K562 (cell line): ENCODE measurements around the gene KRTAP5-7. TPM values are rescaled to one million over a fixed set of nuclear protein-coding genes. Genes with fewer than 3 reads are reported as not detected.

ENCODE experiments used
- ATAC-seq: fragments of 200-7000 bp; cut with Tn5 transposase; 3 replicates; pipeline ENCODE4 v1.9.1; 2020; ENCODE audit warnings: moderate library complexity
- BruUV-seq: library from RNA; stranded (reverse); fragments of 400-500 nt; replicated peaks from 2 replicates; lab custom pipeline; 2021; lab: Mats Ljungman, UMichigan
- CTCF ChIA-PET: fragments of 300-600 bp; formaldehyde crosslinking; extraction: SDS; loops from one replicate; lab custom pipeline; 2021; ENCODE audit warnings: low intra/inter-chr PET ratio; lab: Yijun Ruan, JAX
- POLR2A ChIA-PET: fragments of 300-600, 350-650 bp; sonication (Branson Sonifier 250); formaldehyde crosslinking; extraction: SDS; loops from one replicate; lab custom pipeline; 2021; ENCODE audit warnings: antibody characterized with exemption, inconsistent platforms; lab: Yijun Ruan, JAX
- DNase-seq, 4 experiments: peaks; one replicate each; pipeline versions ENCODE4 v3.0.0 to v3.0.0-alpha.2; 2011 to 2018; ENCODE audit warnings: low spot score in 3 of 4, mixed read lengths in 3 of 4; ENCODE audit errors: extremely low read depth in 1 of 4
- FAIRE-seq: peaks from 2 replicates; lab custom pipeline; 2011; peaks lifted over from hg19 to GRCh38; lab: Jason Lieb, UNC
- H2AFZ ChIP-seq: 2 replicates; pipeline ENCODE4 v1.6.0; 2011; ENCODE audit warnings: low read depth, low read length, control low read depth, inconsistent platforms
- H3K27ac ChIP-seq: fragments of 200-600 bp; 3 replicates; pipeline ENCODE4 v1.8.0; 2011; ENCODE audit warnings: low read depth, mild to moderate bottlenecking, control low read depth, inconsistent platforms, low read length, moderate library complexity, mixed read lengths; ENCODE audit errors: extremely low read depth
- H3K27me3 ChIP-seq, 2 experiments: fragments of 300-600 bp in 1 of 2; 2 replicates in 1 of 2; 3 replicates in 1 of 2; pipeline versions ENCODE4 v1.6.0 to v1.8.0; 2011; ENCODE audit warnings: inconsistent platforms in 2 of 2, low read length in 2 of 2, mild to moderate bottlenecking in 1 of 2, mixed read lengths in 1 of 2, moderate library complexity in 1 of 2; ENCODE audit not compliant: control insufficient read depth in 2 of 2, insufficient read depth in 2 of 2
- H3K36me3 ChIP-seq: fragments of 300-600 bp; 3 replicates; pipeline ENCODE4 v1.8.0; 2011; ENCODE audit warnings: mild to moderate bottlenecking, low read length, inconsistent platforms; ENCODE audit not compliant: control insufficient read depth, insufficient read depth
- H3K4me1 ChIP-seq, 2 experiments: fragments of 200-600 bp in 1 of 2; replicated peaks in 1 of 2; 2 replicates in 1 of 2; 3 replicates in 1 of 2; pipeline versions ENCODE4 v1.5.1 to v1.8.0; 2011; ENCODE audit warnings: inconsistent platforms in 2 of 2, low read length in 2 of 2, mild to moderate bottlenecking in 1 of 2, mixed read lengths in 1 of 2, moderate library complexity in 1 of 2; ENCODE audit not compliant: control insufficient read depth in 2 of 2, insufficient read depth in 2 of 2
- H3K4me2 ChIP-seq: 2 replicates; pipeline ENCODE4 v1.6.1; 2011; ENCODE audit warnings: low read length, control low read depth, inconsistent platforms, mixed read lengths; ENCODE audit not compliant: insufficient read depth
- H3K4me3 ChIP-seq: fragments of 200-600 bp; sonication (generic), shearing (Covaris generic); 2 replicates; pipeline ENCODE4 v1.5.1; 2016; ENCODE audit warnings: control low read depth, inconsistent platforms
- H3K79me2 ChIP-seq: fragments of 200-600 bp; 3 replicates; pipeline ENCODE4 v1.8.0; 2011; ENCODE audit warnings: low read length, inconsistent platforms; ENCODE audit not compliant: control insufficient read depth, insufficient read depth
- H3K9ac ChIP-seq, 2 experiments: 2 replicates each; pipeline versions ENCODE4 v1.6.0 to v1.6.1; 2011; ENCODE audit warnings: low read depth in 2 of 2, low read length in 2 of 2, control low read depth in 1 of 2, inconsistent platforms in 1 of 2, mild to moderate bottlenecking in 1 of 2, mixed read lengths in 1 of 2; ENCODE audit not compliant: insufficient read depth in 1 of 2
- H3K9me1 ChIP-seq: one replicate; pipeline ENCODE4 v1.6.0; 2011; ENCODE audit warnings: inconsistent platforms, mild to moderate bottlenecking, low read length, moderate library complexity; ENCODE audit not compliant: control insufficient read depth, insufficient read depth
- H3K9me3 ChIP-seq: replicated peaks from 2 replicates; pipeline ENCODE4 v1.5.1; 2011; ENCODE audit warnings: low read depth, low read length, inconsistent platforms; ENCODE audit not compliant: control insufficient read depth, insufficient read depth
- H4K20me1 ChIP-seq: replicated peaks from 2 replicates; pipeline ENCODE4 v1.6.1; 2011; ENCODE audit warnings: low read length, inconsistent platforms, mixed read lengths; ENCODE audit not compliant: control insufficient read depth, insufficient read depth
- SRSF3 ChIP-seq: fragments of 200-400 bp; formaldehyde crosslinking; IDR thresholded peaks from 2 replicates; pipeline ENCODE4 v1.6.1; 2016; ENCODE audit warnings: mild to moderate bottlenecking, low read length, moderate library complexity; ENCODE audit not compliant: insufficient read depth
- ZBTB33 ChIP-seq: sonication (generic); formaldehyde crosslinking; IDR thresholded peaks from 2 replicates; pipeline ENCODE4 v1.8.1; 2023; ENCODE audit warnings: mild to moderate bottlenecking, missing genetic modification reagents
- ZBTB40 ChIP-seq, 2 experiments: fragments of 450-650 bp in 1 of 2; sonication (generic) in 1 of 2; formaldehyde crosslinking in 1 of 2; IDR thresholded peaks; 2 replicates each; pipeline versions ENCODE4 v1.7.1 to v1.9.0; 2016 to 2022; ENCODE audit warnings: inconsistent platforms in 1 of 2, mild to moderate bottlenecking in 1 of 2, missing genetic modification reagents in 1 of 2
- ZNF395 ChIP-seq: fragments of 200-800 bp; sonication (Bioruptor generic); IDR thresholded peaks from 2 replicates; pipeline ENCODE4 v1.6.1; 2017; ENCODE audit warnings: missing genetic modification characterization, missing compliant biosample characterization
- WGBS: fragments of 100-300 bp; shearing (Covaris generic); methylation state at CpG from one replicate; pipeline ENCODE4 v1.1.6; 2016; ENCODE audit warnings: low coverage, mixed read lengths; ENCODE audit not compliant: insufficient coverage; ENCODE audit errors: missing lambda C conversion rate; 5-methylcytosine and 5-hydroxymethylcytosine counted together
- in situ Hi-C: fragments of 300-500 bp; cut with MboI; formaldehyde crosslinking; loops from 4 replicates; pipeline ENCODE4 v1.15.0; 2018; ENCODE audit warnings: inconsistent platforms, mixed read lengths
- intact Hi-C: fragments of 100-400 bp; cut with micrococcal nuclease; formaldehyde crosslinking; loops from 2 replicates; pipeline ENCODE4 v1.14.2; 2022
- polyA plus RNA-seq, 8 experiments: library from polyadenylated mRNA; depleted of rRNA in 4 of 8; stranded (reverse) in 5 of 8; unstranded in 3 of 8; fragments of >200 nt; fragmentation: Nextera tagmentation in 2 of 8; fragmentation: Illumina TruSeq in 1 of 8; extraction: Ambion mirVana in 2 of 8; extraction: Trizol in 1 of 8; gene quantifications; 2 replicates each; pipeline versions ENCODE4 v1.2.1 to v1.2.3, GENCODE V29; 2011 to 2014; ENCODE audit warnings: inconsistent platforms in 1 of 8, missing spikeins in 1 of 8
- total RNA-seq, 7 experiments: library from RNA; depleted of rRNA in 6 of 7; stranded (reverse); fragments of >200 nt in 6 of 7; fragmentation: Illumina TruSeq in 2 of 7; extraction: Trizol in 2 of 7; gene quantifications; 2 replicates each; pipeline versions ENCODE4 v1.2.1 to v1.2.3, GENCODE V29; 2011 to 2021; ENCODE audit warnings: low replicate concordance in 1 of 7

The KRTAP5-7 gene
- total and polyA plus RNA-seq, 9 of the 15 experiments (the other 6 are each of a cell fraction or from before 2014, with no cell fraction given) = not detected

GRCh38 chr11:71488681-71489270 lies 38.3 kb upstream of the KRTAP5-7 start:
- Histone ChIP-seq H3K9me3 (no peaks in the 10 kb centered on the region), H3K4me3 (no peak overlapping the region), H3K4me2 (no peak overlapping the region), H3K4me1 (peaks cover 6 to 17% of the 10 kb centered on the region in 2 experiments; a peak in 4 of 5 replicates), H3K79me2 (no peaks in the 10 kb centered on the region), H3K9me1 (no peaks in the 10 kb centered on the region), H2AFZ (no peak overlapping the region), H3K9ac (no peak overlapping the region), H3K36me3 (peaks cover 46% of the 10 kb centered on the region; the same call in 2 of the 3 replicates), H4K20me1 (no peaks in the 10 kb centered on the region), H3K27me3 (no peaks in the 10 kb centered on the region), H3K27ac (no peak overlapping the region)
- no peak for FAIRE-seq
- no peak for DNase-seq
- intact Hi-C loops = no loop called here
- WGBS = 79% methylated on average over 5 of the region's 6 CpGs
- peak; percentile 27 for ATAC-seq
- no TSS peak for BruUV-seq
- in situ Hi-C loops = no loop called here
- CTCF ChIA-PET = no interaction called here
- POLR2A ChIA-PET = no interaction called here
- no peak for TF ChIP-seq ZBTB33 (CRISPR knock-in tag)
- no peak for TF ChIP-seq SRSF3
- TF ChIP-seq ZBTB40 (IDR thresholded peaks at IDR 0.05) = no peak
- TF ChIP-seq ZBTB40 (CRISPR knock-in tag; IDR thresholded peaks at IDR 0.05) = no peak
- no peak for TF ChIP-seq ZNF395
